ENCODE measurements around the gene CNOT6.
"Not testable (repeated sequence)": the region's sequence is repeated elsewhere in the genome, so short reads cannot be mapped to it uniquely, and the experiment has no call there.

DNA sequence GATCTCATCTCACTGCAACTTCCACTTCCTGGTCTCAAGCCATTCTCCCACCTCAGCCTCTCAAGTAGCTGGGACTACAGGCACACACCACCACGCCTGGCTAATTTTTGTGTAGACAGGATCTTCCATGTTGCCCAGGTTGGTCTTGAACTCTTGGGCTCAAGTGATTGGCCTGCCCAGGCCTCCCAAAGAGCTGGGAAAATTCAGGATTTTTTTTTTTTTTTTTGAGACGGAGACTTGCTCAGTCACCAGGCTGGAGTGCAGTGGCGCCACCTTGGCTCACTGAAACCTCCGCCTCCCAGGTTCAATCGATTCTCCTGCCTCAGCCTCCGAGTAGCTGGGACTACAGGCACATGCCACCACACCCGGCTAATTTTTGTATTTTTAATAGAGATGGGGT, 21.8 kb downstream of the CNOT6 start:
- TF ChIP-seq SUZ12 (IDR thresholded peaks at IDR 0.05; ENCODE audit: extremely low read depth, insufficient read depth, insufficient read length); YY1 (IDR thresholded peaks at IDR 0.05; ENCODE audit: insufficient read depth, insufficient read length): not testable (repeated sequence)

Data from NT2/D1 (cell line).